Measurements from ENCODE around the gene RAPGEF4.

The RAPGEF4 gene

GRCh38 chr2:172964511-172965139, 229.0 kb downstream of the RAPGEF4 start:
- no peak for DNase-seq (ENCODE audit: low read depth)

GRCh38 chr2:172965433-172966212, 230.0 kb downstream of the RAPGEF4 start:
- no peak for TF ChIP-seq CTCF (IDR thresholded peaks at IDR 0.05; ENCODE audit: insufficient read depth, low read depth, low read length, missing control alignments)
- DNase-seq (ENCODE audit: low read depth): no peak
- H3K4me3 ChIP-seq (ENCODE audit: low read depth, low read length): no peak overlapping the region

More at GRCh38 chr2:172964511-172965139, 229.0 kb downstream of the RAPGEF4 start:
- H3K4me3 ChIP-seq (ENCODE audit: low read depth, low read length): no peak overlapping the region
- TF ChIP-seq CTCF (IDR thresholded peaks at IDR 0.05; ENCODE audit: insufficient read depth, low read depth, low read length, missing control alignments): no peak

GRCh38 chr2:172967036-172967982, 231.7 kb downstream of the RAPGEF4 start:
- no peak for DNase-seq (ENCODE audit: low read depth)
- no peak for TF ChIP-seq CTCF (IDR thresholded peaks at IDR 0.05; ENCODE audit: insufficient read depth, low read depth, low read length, missing control alignments)
- H3K4me3 ChIP-seq (ENCODE audit: low read depth, low read length): no peak overlapping the region

- no peak for DNase-seq (ENCODE audit: low read depth)
- TF ChIP-seq CTCF (IDR thresholded peaks at IDR 0.05; ENCODE audit: insufficient read depth, low read depth, low read length, missing control alignments): no peak
- no peak overlapping the region for H3K4me3 ChIP-seq (ENCODE audit: low read depth, low read length)
Measured at GRCh38 chr2:172968061-172968469, 232.4 kb downstream of the RAPGEF4 start.

GRCh38 chr2:172969166-172969565, 233.5 kb downstream of the RAPGEF4 start:
- no peak for DNase-seq (ENCODE audit: low read depth)
- TF ChIP-seq CTCF (IDR thresholded peaks at IDR 0.05; ENCODE audit: insufficient read depth, low read depth, low read length, missing control alignments): no peak
- no peak overlapping the region for H3K4me3 ChIP-seq (ENCODE audit: low read depth, low read length)

GRCh38 chr2:172969609-172970008, 234.0 kb downstream of the RAPGEF4 start:
- no peak overlapping the region for H3K4me3 ChIP-seq (ENCODE audit: low read depth, low read length)
- DNase-seq (ENCODE audit: low read depth): no peak
- no peak for TF ChIP-seq CTCF (IDR thresholded peaks at IDR 0.05; ENCODE audit: insufficient read depth, low read depth, low read length, missing control alignments)
